GM04504 (cell line): ENCODE results near the gene ADGRL3.
"Not testable (repeated sequence)": the region's sequence is repeated elsewhere in the genome, so short reads cannot be mapped to it uniquely, and the experiment has no call there.

Experiments
- DNase-seq: peaks from one replicate; pipeline ENCODE4 v3.0.0-alpha.2; 2012; ENCODE audit warnings: low read depth

ADGRL3 gene

GRCh38 chr4:61817071-61817470, 616.9 kb downstream of the ADGRL3 start:
- no peak for DNase-seq

- DNase-seq = no peak
These were observed 620.0 kb downstream of the ADGRL3 start for GRCh38 chr4:61820136-61820535.

- no peak for DNase-seq
These were observed 624.3 kb downstream of the ADGRL3 start for GRCh38 chr4:61824454-61824853.

GRCh38 chr4:61827907-61828391, 627.8 kb downstream of the ADGRL3 start:
- DNase-seq = no peak

- DNase-seq = no peak
These were observed 628.8 kb downstream of the ADGRL3 start for GRCh38 chr4:61828960-61829359.

- DNase-seq = no peak
These were observed 631.9 kb downstream of the ADGRL3 start for GRCh38 chr4:61831987-61832386.

GRCh38 chr4:61837395-61837794, 637.3 kb downstream of the ADGRL3 start:
- DNase-seq = no peak

- DNase-seq = no peak
These were observed 637.9 kb downstream of the ADGRL3 start for GRCh38 chr4:61838072-61838471.

GRCh38 chr4:61841714-61842113, 641.6 kb downstream of the ADGRL3 start:
- no peak for DNase-seq

- DNase-seq = no peak
These were observed 651.0 kb downstream of the ADGRL3 start for GRCh38 chr4:61851126-61851525.

- DNase-seq = not testable (repeated sequence)
These were observed 652.0 kb downstream of the ADGRL3 start for GRCh38 chr4:61852105-61852504.

- no peak for DNase-seq
These were observed 652.9 kb downstream of the ADGRL3 start for GRCh38 chr4:61853041-61853440.

- no peak for DNase-seq
These were observed 660.2 kb downstream of the ADGRL3 start for GRCh38 chr4:61860376-61860775.

- no peak for DNase-seq
These were observed 664.2 kb downstream of the ADGRL3 start for GRCh38 chr4:61864286-61864685.

- DNase-seq = no peak
These were observed 666.4 kb downstream of the ADGRL3 start for GRCh38 chr4:61866378-61867030.

GRCh38 chr4:61872983-61873382, 672.9 kb downstream of the ADGRL3 start:
- DNase-seq = no peak

- DNase-seq = no peak
These were observed 677.1 kb downstream of the ADGRL3 start for GRCh38 chr4:61877266-61877665.

GRCh38 chr4:61877893-61878292, 677.8 kb downstream of the ADGRL3 start:
- DNase-seq = no peak

GRCh38 chr4:61882381-61882780, 682.3 kb downstream of the ADGRL3 start:
- DNase-seq = no peak

GRCh38 chr4:61886131-61886530, 686.0 kb downstream of the ADGRL3 start:
- no peak for DNase-seq

- no peak for DNase-seq
These were observed 689.0 kb downstream of the ADGRL3 start for GRCh38 chr4:61889117-61889516.

- DNase-seq = no peak
These were observed 690.2 kb downstream of the ADGRL3 start for GRCh38 chr4:61890321-61890720.

- no peak for DNase-seq
These were observed 691.8 kb downstream of the ADGRL3 start for GRCh38 chr4:61891953-61892352.

GRCh38 chr4:61896634-61897033, 696.5 kb downstream of the ADGRL3 start:
- no peak for DNase-seq
